ENCODE data around the gene PPARG.
"Not testable (repeated sequence)": the region's sequence is repeated elsewhere in the genome, so short reads cannot be mapped to it uniquely, and the experiment has no call there.

GRCh38 chr3:12479198-12479597 is 190.3 kb downstream of the PPARG start:
- TF ChIP-seq CTCF (IDR thresholded peaks at IDR 0.05; ENCODE audit: low read length); EZH2phosphoT487 (IDR thresholded peaks at IDR 0.05; ENCODE audit: low read length); EZH2 (optimal IDR thresholded peaks at IDR 0.05; ENCODE audit: low read depth, low read length): not testable (repeated sequence)

Measured in MM.1S (cell line).